Suprapubic skin (tissue), 4 donors: ENCODE measurements around the gene FLAD1. TPM values are rescaled to one million over a fixed set of nuclear protein-coding genes. Genes with fewer than 3 reads are reported as not detected.
A peak's percentile ranks its signal among the peaks of the same experiment; 100 is the strongest.
"Not testable (repeated sequence)": the region's sequence is repeated elsewhere in the genome, so short reads cannot be mapped to it uniquely, and the experiment has no call there.

Experiments used
- DNase-seq, 2 donors: peaks; one replicate each; pipeline ENCODE4 v3.0.0-alpha.2; 2019; ENCODE audit warnings: low spot score in 2 of 2
- H3K27ac ChIP-seq: fragments of 200-600 bp; sonication (generic); one replicate; pipeline ENCODE4 v1.5.1; 2019
- H3K27me3 ChIP-seq: fragments of 200-600 bp; sonication (generic); one replicate; pipeline ENCODE4 v1.5.1; 2019
- H3K36me3 ChIP-seq: fragments of 200-600 bp; sonication (generic); one replicate; pipeline ENCODE4 v1.5.1; 2019
- H3K4me1 ChIP-seq: fragments of 200-600 bp; sonication (generic); one replicate; pipeline ENCODE4 v1.5.1; 2019
- H3K4me3 ChIP-seq: fragments of 200-600 bp; sonication (generic); one replicate; pipeline ENCODE4 v1.5.1; 2019; ENCODE audit warnings: mild to moderate bottlenecking
- H3K9me3 ChIP-seq: fragments of 200-600 bp; sonication (generic); one replicate; pipeline ENCODE4 v1.5.1; 2019
- CTCF ChIP-seq, 2 donors: fragments of 200-600 bp in 1 of 2; fragments of 450-650 bp in 1 of 2; sonication (generic) in 1 of 2; IDR thresholded peaks; one replicate each; pipeline ENCODE4 v1.5.1; 2016 to 2019; ENCODE audit warnings: antibody characterized with exemption in 2 of 2, mild to moderate bottlenecking in 1 of 2, moderate library complexity in 1 of 2
- EP300 ChIP-seq: sonication (generic); formaldehyde crosslinking; IDR thresholded peaks from one replicate; pipeline ENCODE4 v1.6.1; 2017; ENCODE audit warnings: antibody characterized with exemption
- POLR2A ChIP-seq, 2 donors: fragments of 450-650 bp; IDR thresholded peaks; one replicate each; pipeline ENCODE4 v1.6.1; 2017; ENCODE audit warnings: antibody characterized with exemption in 2 of 2, mild to moderate bottlenecking in 2 of 2, moderate library complexity in 2 of 2
- POLR2AphosphoS5 ChIP-seq, 3 donors: sonication (generic); formaldehyde crosslinking; IDR thresholded peaks; one replicate each; pipeline ENCODE4 v1.6.1; 2017; ENCODE audit warnings: antibody characterized with exemption in 3 of 3
- WGBS: methylation state at CpG from one replicate; pipeline ENCODE4 v1.1.5; 2018; 5-methylcytosine and 5-hydroxymethylcytosine counted together
- total RNA-seq, 4 donors: library from RNA; depleted of rRNA; stranded (reverse); fragments of >200 nt; gene quantifications; one replicate each; pipeline ENCODE4 v1.1.0, GENCODE V29; 2016

Gene FLAD1
- total RNA-seq, 4 donors from 2014 or later: 42.0 to 59.7 (median 52.3) TPM

- DNase-seq: peak in 1 of 2 donors; percentile 52
- H3K27ac ChIP-seq: no peak within 1 kb of the TSS
- H3K36me3 ChIP-seq: peaks cover 36% of the 10 kb centered on the region
- no peak within 1 kb of the TSS for H3K4me3 ChIP-seq
- H3K9me3 ChIP-seq: no peaks in the 10 kb centered on the region
- no peaks in the 10 kb centered on the region for H3K27me3 ChIP-seq
- no peak for TF ChIP-seq EP300
- no peak for TF ChIP-seq POLR2AphosphoS5 (IDR thresholded peaks at IDR 0.05)
- no peak for TF ChIP-seq CTCF (IDR thresholded peaks at IDR 0.05)
- no peak for TF ChIP-seq POLR2A (IDR thresholded peaks at IDR 0.05)
- H3K4me1 ChIP-seq: peaks cover 15% of the 10 kb centered on the region
- WGBS: 77% methylated on average over 6 of the region's 8 CpGs
Measured at GRCh38 chr1:154993572-154994268, 10.6 kb downstream of the FLAD1 start, which contains the start of gene LENEP. LENEP (plus strand) TSS chr1:154993586; CDS start chr1:154993608, 22 bp downstream.

DNA sequence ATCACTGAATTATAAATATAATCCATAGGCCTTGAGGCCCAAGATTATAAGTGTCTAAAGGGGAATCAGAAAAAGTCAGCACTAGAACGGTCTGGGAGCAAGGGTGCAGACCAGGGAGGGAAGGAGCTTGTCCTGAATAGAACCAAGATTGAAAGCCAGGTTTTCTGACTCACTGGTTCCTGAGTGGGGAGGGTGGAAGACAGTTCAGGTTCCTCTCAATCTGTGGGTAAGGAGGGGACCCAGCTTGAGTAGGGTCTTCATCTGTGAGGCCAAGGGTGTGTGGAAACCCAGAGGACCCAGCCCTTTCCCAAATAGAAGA is 11.1 kb downstream of the FLAD1 start:
- DNase-seq: no peak
- peaks cover 31% of the 10 kb centered on the region for H3K36me3 ChIP-seq
- TF ChIP-seq CTCF (IDR thresholded peaks at IDR 0.05): no peak
- TF ChIP-seq EP300: no peak
- TF ChIP-seq POLR2AphosphoS5 (IDR thresholded peaks at IDR 0.05): no peak
- no peak for TF ChIP-seq POLR2A (IDR thresholded peaks at IDR 0.05)
- H3K27me3 ChIP-seq: no peaks in the 10 kb centered on the region
- no peak overlapping the region for H3K4me3 ChIP-seq
- H3K9me3 ChIP-seq: no peaks in the 10 kb centered on the region
- 32% methylated on average over 1 of the region's 1 CpG for WGBS
- H3K4me1 ChIP-seq: peaks cover 19% of the 10 kb centered on the region
- H3K27ac ChIP-seq: no peak overlapping the region

GRCh38 chr1:154994591-154994990 is 11.4 kb downstream of the FLAD1 start:
- 63% methylated on average over 3 of the region's 3 CpGs for WGBS
- TF ChIP-seq EP300: no peak
- no peak for TF ChIP-seq POLR2AphosphoS5 (IDR thresholded peaks at IDR 0.05)
- TF ChIP-seq CTCF (IDR thresholded peaks at IDR 0.05): no peak
- no peak for TF ChIP-seq POLR2A (IDR thresholded peaks at IDR 0.05)
- Histone ChIP-seq H3K27me3 (no peaks in the 10 kb centered on the region), H3K9me3 (no peaks in the 10 kb centered on the region), H3K27ac (no peak overlapping the region), H3K4me3 (no peak overlapping the region), H3K4me1 (peaks cover 20% of the 10 kb centered on the region), H3K36me3 (peaks cover 28% of the 10 kb centered on the region)
- peak in 1 of 2 donors; percentile 24 for DNase-seq

DNA sequence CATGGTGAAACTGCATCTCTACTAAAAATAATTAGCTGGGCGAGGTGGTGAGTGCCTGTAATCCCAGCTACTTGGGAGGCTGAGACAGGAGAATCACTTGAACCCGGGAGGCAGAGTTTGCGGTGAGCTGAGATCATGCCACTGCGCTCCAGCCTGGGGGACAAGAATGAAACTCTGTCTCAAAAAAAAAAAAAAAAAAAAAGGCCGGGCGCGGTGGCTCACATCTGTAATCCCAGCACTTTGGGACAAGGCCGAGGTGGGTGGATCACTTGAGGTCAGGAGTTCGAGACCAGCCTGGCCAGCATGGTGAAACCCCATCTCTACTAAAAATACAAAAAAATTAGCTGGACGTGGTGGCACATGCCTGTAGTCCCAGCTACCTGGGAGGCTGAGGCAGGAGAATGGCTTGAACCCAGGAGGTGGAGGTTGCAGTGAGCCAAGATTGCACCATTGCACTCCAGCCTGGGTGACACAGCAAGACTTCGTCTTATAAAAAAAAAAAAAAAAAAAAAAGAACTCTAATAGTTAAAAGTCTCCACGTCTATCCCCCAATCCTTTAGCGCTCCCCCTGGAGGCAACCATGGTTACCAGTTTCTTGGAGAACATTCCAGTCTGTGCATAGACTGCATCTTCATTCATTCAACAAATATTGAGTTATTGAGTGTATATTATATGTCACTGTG is 12.3 kb downstream of the FLAD1 start:
- Histone ChIP-seq H3K36me3 (peaks cover 19% of the 10 kb centered on the region), H3K4me1 (peaks cover 29% of the 10 kb centered on the region)
- DNase-seq: peak in 1 of 2 donors; percentile 67
- H3K9me3 ChIP-seq, H3K27ac ChIP-seq, H3K27me3 ChIP-seq, H3K4me3 ChIP-seq: not testable (repeated sequence)
- TF ChIP-seq CTCF (IDR thresholded peaks at IDR 0.05): peak in 1 of 2 donors; percentile 24
- WGBS: 52% methylated on average over 13 of the region's 13 CpGs

- Histone ChIP-seq H3K9me3 (no peaks in the 10 kb centered on the region), H3K27me3 (no peaks in the 10 kb centered on the region), H3K36me3 (peaks cover 6% of the 10 kb centered on the region), H3K4me3 (no peak overlapping the region), H3K27ac (no peak overlapping the region), H3K4me1 (peaks cover 32% of the 10 kb centered on the region)
- DNase-seq: peak in 1 of 2 donors; percentile 48
- 83% methylated on average over 15 of the region's 15 CpGs for WGBS
- TF ChIP-seq EP300 (no peak), POLR2AphosphoS5 (IDR thresholded peaks at IDR 0.05) (no peak), POLR2A (IDR thresholded peaks at IDR 0.05) (no peak)
Measured at GRCh38 chr1:154996966-154997701, 14.0 kb downstream of the FLAD1 start.
